ENCODE data around the gene HSPB8.

HSPB8 gene

DNA sequence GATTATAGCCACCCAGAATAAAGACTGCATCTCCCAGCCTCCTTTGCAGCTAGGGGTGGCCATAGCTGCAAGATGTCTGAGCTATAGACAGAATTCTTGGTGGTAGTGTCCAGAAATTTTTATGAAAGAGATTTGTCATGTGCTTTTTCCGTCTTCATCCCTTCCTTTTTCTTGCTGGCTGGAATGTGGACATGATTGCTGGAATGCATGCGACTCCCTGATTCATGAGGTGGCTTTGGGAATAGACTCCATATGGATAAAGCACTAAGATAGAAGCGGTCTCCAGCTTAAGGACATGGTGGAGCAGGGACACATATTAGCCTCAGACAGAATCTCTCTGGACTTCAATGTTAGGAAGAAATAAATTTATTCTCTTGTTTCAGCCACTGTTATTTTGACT, 10.0 kb upstream of the HSPB8 start:
- Histone ChIP-seq H3K27ac (no peak overlapping the region), H3K4me1 (no peaks in the 10 kb centered on the region), H3K36me3 (ENCODE audit: control insufficient read depth, insufficient read depth, low read length) (no peaks in the 10 kb centered on the region), H3K4me2 (ENCODE audit: low read length) (no peak overlapping the region), H3K9me3 (ENCODE audit: control insufficient read depth, low read length) (no peaks in the 10 kb centered on the region), H3K79me2 (no peaks in the 10 kb centered on the region), H3K9ac (no peak overlapping the region), H2AFZ (peak overlapping the region; percentile 68), H3K27me3 (ENCODE audit: control insufficient read depth, insufficient read depth, low read length) (no peaks in the 10 kb centered on the region), H3K4me3 (ENCODE audit: low read depth, low read length) (no peak overlapping the region)
- no peak for TF ChIP-seq CTCF (IDR thresholded peaks at IDR 0.05)

DNA sequence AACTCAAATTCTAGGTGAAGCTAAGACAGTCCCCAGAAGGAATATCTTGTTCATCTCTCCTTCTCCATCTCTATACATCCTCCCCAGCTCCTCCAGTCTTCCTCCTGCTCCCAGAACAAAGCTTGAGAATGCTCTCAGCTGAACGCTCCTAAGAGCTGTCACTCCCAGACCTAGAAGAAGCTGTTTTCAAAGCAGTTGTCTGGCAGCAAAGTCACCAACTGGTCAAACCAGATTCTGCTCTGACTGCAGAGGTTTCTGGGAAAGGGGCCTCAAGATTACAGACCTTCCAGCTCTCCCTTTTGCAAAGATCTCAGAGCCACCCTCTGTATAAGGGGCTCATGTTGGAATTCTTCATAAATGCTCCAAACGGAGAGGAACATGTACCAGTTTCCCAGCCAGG, 9.6 kb upstream of the HSPB8 start:
- Histone ChIP-seq H2AFZ (peak overlapping the region; percentile 68), H3K27ac (no peak overlapping the region), H3K4me2 (ENCODE audit: low read length) (no peak overlapping the region), H3K27me3 (ENCODE audit: control insufficient read depth, insufficient read depth, low read length) (no peaks in the 10 kb centered on the region), H3K4me3 (ENCODE audit: low read depth, low read length) (no peak overlapping the region), H3K9ac (no peak overlapping the region), H3K9me3 (ENCODE audit: control insufficient read depth, low read length) (no peaks in the 10 kb centered on the region), H3K79me2 (no peaks in the 10 kb centered on the region), H3K36me3 (ENCODE audit: control insufficient read depth, insufficient read depth, low read length) (no peaks in the 10 kb centered on the region), H3K4me1 (no peaks in the 10 kb centered on the region)
- TF ChIP-seq CTCF (IDR thresholded peaks at IDR 0.05) = no peak

GRCh38 chr12:119171291-119171690, 7.4 kb upstream of the HSPB8 start:
- Histone ChIP-seq H3K9ac (no peak overlapping the region), H3K36me3 (ENCODE audit: control insufficient read depth, insufficient read depth, low read length) (no peaks in the 10 kb centered on the region), H3K4me3 (ENCODE audit: low read depth, low read length) (no peak overlapping the region), H3K27me3 (ENCODE audit: control insufficient read depth, insufficient read depth, low read length) (no peaks in the 10 kb centered on the region), H3K4me2 (ENCODE audit: low read length) (no peak overlapping the region), H3K79me2 (no peaks in the 10 kb centered on the region), H2AFZ (no peak overlapping the region), H3K9me3 (ENCODE audit: control insufficient read depth, low read length) (no peaks in the 10 kb centered on the region), H3K4me1 (no peaks in the 10 kb centered on the region), H3K27ac (no peak overlapping the region)
- no peak for TF ChIP-seq CTCF (IDR thresholded peaks at IDR 0.05)

DNA sequence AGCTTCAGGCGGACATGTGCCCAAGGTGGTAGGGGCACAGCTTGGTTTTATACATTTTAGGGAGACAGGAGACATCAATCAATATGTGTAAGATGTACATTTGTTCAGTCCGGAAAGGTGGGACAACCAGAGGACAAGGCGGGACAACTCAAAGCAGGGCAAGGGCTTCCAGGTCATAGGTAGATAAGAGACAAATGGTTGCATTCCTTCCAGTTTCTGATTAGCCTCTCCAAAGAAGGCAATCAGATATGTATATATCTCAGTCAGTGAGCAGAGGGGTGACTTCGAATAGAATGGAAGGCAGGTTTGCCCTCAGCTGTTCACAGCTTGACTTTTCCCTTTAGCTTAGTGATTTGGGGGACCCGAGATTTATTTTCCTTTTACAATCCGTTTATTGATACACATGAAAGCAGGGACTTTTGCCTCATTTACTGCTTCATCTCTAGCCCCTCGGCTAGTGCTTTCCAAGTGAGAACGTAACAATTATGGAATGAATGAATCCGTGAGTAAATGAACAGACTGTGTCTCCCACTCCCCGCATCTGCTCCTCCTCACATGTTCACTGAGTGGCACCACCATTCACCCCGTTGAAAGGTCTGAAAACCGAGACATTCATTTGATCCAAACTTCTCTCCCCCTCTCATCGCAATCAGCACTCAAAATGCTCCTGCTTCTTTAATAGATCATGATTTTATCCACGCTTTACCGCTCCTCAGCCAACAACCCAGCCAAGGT, 6.9 kb upstream of the HSPB8 start:
- H3K4me1 ChIP-seq = peaks cover 2% of the 10 kb centered on the region
- peak overlapping the region; percentile 6 for H2AFZ ChIP-seq
- H3K79me2 ChIP-seq = no peaks in the 10 kb centered on the region
- no peak overlapping the region for H3K4me2 ChIP-seq (ENCODE audit: low read length)
- TF ChIP-seq CTCF (IDR thresholded peaks at IDR 0.05) = no peak
- H3K27ac ChIP-seq = no peak overlapping the region
- no peaks in the 10 kb centered on the region for H3K27me3 ChIP-seq (ENCODE audit: control insufficient read depth, insufficient read depth, low read length)
- H3K9me3 ChIP-seq (ENCODE audit: control insufficient read depth, low read length) = no peaks in the 10 kb centered on the region
- H3K36me3 ChIP-seq (ENCODE audit: control insufficient read depth, insufficient read depth, low read length) = no peaks in the 10 kb centered on the region
- H3K4me3 ChIP-seq (ENCODE audit: low read depth, low read length) = no peak overlapping the region
- no peak overlapping the region for H3K9ac ChIP-seq

DNA sequence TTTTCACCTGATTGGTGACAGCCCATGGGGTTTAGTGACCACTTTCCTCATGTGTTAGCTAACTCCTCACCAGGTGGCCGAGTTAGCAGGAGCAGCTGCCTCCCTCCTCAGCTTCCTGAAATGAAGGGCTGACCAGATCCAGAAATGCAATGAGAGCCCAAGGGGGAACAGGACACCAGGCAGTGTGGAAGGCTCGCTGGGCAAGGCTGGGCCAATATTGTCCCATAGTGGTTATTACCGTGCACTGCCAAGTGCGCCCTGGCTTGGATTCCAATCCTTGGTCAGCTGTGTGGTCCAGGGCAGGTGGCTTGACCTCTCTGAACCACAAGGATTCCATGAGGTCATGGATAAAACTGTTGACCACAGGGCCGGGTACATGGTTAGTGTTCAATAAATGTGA, 3.6 kb upstream of the HSPB8 start:
- Histone ChIP-seq H3K36me3 (ENCODE audit: control insufficient read depth, insufficient read depth, low read length) (no peaks in the 10 kb centered on the region), H3K9me3 (ENCODE audit: control insufficient read depth, low read length) (no peaks in the 10 kb centered on the region), H3K27me3 (ENCODE audit: control insufficient read depth, insufficient read depth, low read length) (no peaks in the 10 kb centered on the region), H3K4me3 (ENCODE audit: low read depth, low read length) (no peak overlapping the region), H3K27ac (no peak overlapping the region), H3K4me1 (peaks cover 8% of the 10 kb centered on the region), H3K4me2 (ENCODE audit: low read length) (no peak overlapping the region), H3K79me2 (peaks cover 1% of the 10 kb centered on the region), H2AFZ (peak overlapping the region; percentile 17), H3K9ac (no peak overlapping the region)
- no peak for TF ChIP-seq CTCF (IDR thresholded peaks at IDR 0.05)

Measured in parathyroid adenoma (tissue), 2 donors.